Stimulated activated CD8-positive, alpha-beta memory T cell treated with anti-CD3 and anti-CD28 coated beads, Interleukin-4, amount 100 ng/mL, for 48 hours (primary cell): ENCODE results near the gene FKBP9.

ENCODE experiments used
- DNase-seq: peaks from one replicate; pipeline ENCODE4 v3.0.0-alpha.2; 2020

FKBP9 gene

DNA sequence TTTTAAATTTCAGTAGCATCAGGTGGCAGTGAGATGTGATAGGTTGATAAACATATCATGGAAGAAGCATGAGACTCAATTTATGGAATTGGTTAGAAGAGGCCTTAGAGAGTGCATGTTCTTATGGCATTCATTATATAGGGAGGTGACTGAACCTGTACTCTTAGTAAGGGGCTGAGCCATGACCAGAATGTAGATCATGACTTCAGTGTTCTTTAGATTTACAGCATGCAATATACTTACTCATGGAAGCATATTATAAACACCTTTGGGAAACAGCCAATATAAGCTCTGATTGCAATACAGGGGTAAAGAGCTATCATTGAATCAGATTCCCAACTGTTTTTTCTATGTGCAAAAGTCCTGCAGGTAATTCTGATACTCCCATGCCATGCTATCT lies 55.1 kb downstream of the FKBP9 start:
- DNase-seq = no peak

DNA sequence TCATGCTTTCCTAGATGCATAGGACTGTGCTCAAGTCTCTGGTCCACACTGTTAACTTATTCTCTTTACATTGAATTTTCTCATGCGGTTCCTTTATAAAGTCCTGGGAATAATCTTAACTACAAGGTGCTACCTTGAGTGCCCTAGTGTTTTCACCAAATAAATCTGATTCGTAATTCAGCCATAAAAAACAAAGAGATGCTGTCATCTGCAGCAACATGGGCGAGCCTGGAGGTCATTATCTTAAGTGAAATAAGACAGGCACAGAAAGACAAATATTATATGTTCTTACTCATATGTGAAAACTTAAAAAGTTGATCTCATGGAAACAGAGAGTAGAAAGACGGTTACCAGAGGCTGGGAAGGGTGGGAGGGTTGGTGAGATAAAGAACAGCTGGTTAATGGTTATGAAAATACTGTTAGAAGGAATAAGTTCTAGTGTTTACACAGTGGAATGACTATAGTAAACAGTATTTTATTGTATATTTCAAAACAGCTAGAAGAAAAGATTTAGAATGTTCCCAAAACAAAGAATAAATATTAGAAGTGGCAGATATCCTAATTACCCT lies 67.0 kb downstream of the FKBP9 start:
- no peak for DNase-seq

DNA sequence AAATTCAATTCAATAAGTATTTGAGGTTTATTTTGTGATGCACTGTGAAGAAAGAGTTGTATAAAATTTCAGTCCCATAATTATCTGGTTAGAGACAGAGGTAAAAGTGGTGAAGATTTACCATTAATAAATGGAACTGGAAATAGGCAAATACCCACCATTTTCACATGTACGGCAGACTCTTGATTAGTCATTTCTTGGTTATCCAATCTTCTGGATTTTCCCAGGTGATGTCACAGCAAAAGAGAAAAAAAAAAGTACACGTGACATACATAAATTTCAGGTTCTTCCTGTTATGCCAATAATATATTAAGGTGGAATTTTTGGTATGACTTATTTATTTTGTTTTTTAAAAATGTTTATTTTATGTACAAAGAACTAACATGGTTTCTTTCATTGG lies 78.5 kb downstream of the FKBP9 start:
- DNase-seq = no peak

DNA sequence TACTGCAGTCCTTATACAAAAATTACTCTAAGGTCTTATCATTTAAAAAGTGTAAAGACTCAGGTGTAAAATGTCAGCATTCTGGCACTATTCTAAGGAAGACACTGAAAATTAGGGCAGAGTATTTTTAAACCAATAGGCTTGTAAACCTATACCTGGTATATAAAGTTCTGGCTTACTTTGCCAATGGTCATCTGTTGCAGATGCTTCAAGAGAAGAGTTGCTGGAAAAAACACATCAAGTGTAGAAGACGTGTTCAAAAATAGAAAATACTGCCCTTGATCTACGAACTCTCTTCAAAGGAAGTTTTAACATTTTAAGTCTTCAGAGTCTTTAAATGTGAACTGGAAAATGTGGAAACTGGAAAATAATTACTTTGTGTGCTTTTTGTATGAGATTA lies 81.4 kb downstream of the FKBP9 start:
- no peak for DNase-seq

DNA sequence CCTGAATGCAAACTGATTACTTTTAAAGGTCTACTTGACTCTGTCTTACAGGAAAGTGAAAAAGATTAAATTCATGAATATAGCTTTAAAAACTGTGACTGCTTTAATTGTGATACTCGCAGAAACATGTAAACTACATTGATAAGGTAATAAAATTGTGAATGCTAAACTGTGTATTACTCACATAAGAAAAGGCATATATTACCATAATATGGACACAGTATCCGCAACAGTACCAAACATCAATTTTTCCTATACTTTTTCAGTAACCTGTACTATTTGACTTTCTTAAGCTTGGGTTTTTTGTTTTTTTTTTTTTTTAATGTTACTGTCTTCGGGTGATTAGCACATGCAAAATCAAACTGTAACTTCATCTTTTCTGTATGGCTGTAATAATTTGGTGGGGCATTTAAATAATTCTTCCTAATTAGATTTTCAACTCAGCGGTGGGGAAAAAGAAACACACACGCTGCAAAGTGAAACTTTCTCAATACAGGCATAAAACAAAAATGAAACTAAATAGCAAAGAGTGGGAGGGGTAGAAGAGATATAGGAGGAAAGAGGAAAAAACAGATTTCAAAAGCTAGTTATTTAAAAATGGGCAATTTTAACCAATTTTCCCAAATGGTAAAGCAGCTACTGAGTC lies 82.1 kb downstream of the FKBP9 start:
- no peak for DNase-seq

DNA sequence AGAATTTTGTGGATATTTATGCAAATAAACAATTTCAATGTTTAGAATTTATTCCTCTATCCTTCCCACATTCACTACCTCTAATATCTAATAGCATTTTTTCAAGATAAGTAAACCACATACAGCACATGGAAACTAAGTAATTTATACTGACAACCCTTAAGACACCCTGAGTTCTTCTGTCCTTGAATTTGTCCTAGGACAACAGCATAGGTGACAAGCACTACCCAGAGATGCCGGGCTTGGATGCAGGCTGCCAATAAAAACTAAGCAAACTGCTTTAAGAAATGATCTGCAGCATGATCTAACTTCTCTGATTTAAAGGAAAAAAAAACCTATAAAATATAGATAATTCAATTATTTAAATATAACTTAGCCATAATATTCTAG lies 82.7 kb downstream of the FKBP9 start:
- DNase-seq = no peak

DNA sequence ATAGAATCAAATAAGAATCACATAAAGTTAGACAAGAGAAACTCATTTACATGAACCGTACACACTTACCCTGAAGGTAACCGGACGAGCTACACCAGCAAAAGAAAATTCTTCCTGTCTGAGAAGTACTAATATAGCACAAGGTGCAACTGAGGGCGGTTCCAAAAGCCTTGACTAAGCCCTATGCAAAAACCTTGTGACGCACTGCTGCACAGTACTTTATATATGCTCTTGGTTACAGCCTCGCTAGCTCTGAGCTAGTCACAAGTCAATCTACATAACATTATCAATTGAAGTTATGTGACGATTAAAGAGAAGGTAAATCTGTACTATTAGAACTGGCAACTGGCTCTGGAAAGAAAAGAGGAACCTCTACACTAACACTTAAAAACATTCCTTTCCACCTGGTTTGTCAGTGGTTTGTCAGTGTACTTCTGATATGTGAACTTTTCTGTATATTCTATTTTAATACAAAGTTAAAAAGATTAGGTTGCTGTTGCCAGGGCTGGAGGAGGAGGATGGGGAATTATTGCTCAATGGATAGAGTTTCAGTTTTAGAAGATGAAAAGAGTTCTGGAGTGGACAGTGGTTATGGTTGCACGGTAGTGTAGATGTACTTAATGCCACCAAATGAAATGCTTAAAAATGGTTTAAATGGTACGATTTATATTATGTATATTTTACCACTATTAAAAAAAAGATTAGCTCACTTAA lies 83.7 kb downstream of the FKBP9 start:
- peak; percentile 58 for DNase-seq

DNA sequence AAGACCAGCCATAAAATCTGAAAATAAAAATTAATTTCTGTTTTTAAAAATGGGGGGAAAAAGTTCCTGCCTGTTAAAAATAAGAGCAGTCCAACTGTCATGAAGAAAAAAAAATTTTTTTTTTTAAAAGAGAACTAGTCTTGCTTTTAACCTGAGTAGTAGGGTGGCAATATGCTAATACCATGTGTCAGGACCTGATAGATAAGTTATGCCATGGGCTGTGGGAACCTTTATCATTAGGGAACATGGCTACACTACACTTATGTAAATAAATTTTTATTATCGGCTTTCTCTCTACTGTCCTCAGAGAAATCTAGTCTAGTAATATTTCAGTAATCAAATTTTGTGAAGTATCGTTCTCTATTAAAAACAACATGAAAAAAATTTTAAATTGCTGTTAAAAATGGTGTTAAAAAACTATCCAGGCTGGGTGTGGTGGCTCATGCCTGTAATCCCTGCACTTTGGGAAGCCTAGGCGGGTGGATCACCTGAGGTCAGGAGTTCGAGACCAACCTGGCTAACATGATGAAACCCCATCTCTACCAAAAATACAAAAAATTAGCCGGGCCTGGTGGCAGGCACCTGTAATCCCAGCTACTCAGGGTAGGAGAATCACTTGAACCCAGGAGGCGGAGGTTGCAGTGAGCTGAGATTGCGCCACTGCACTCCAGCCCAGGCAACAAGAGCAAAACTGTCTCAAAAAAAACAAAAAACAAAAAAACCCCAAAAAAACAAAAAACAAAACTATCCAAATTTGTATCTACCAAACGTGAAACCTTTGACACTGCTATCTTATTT lies 84.6 kb downstream of the FKBP9 start:
- no peak for DNase-seq

DNA sequence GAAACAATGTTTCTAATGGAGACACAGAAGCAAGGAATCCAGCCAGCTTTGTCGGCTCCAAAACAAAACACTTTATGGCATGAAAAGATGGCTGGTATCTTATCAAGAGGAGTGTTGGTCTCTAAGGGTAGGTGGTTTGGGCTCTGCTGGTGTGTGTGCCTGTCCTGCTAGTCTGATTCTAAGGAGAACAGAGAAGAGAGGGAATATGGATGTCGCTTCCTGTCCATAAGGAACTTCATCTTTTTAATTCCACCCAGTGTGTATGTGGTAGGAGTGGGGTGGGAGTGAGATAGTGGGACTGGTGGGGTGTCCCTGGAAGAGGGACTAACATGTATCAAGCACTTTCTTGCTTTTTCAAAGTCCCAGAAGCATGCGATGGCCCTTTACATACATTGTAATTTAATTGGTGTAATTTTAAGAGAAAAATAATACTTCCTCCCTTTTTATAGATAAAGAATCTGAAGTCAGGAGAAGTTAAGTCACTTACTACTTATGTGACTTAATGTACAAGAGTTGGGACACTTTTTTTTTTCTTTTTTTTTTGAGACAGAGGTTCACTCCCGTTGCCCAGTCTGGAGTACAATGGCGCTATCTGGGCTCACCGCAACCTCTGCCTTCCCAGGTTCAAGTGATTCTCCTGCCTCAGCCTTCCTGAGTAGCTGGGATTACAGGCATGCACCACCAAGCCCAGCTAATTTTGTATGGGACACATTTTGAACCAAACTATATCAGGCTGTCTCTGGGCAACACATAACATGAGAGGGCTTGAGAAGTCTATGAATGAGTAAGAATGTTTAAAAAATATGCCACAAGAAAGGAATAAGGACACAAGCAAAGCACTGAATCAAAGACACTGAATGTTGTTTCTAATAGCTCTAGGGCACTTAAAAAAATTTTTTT lies 86.5 kb downstream of the FKBP9 start:
- no peak for DNase-seq

DNA sequence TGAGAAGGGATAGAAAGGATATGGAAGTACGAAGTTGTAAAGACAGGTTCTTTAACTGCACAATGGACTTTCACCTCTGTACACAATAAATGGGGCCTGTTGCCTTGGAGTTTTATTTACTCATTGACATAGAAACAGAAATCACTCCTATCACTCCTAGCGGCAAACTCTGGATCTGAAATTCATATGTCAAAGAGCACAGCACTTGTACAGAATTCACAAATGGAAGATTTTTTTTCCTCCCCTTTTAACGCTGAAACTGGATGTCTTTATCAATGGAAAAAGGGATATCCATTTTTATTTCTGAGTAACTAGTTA lies 87.1 kb downstream of the FKBP9 start:
- DNase-seq = no peak

DNA sequence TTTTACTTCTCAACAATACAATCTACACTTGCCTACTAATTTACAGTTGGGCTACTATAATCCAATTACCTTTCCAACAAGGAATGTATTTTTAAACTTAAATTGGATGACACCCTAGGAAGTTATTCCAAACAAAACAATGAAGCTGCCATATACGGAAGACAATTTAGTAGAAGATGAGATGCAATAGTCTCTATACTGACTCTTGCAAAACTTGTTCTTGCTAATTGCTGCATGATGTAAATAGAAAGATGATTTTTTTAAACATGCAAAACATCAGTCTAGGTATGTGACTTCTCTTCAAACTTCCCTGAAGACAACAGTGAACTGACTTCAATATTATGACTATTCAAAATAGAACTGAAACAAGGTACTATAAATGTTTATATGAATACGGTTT lies 87.7 kb downstream of the FKBP9 start:
- no peak for DNase-seq

DNA sequence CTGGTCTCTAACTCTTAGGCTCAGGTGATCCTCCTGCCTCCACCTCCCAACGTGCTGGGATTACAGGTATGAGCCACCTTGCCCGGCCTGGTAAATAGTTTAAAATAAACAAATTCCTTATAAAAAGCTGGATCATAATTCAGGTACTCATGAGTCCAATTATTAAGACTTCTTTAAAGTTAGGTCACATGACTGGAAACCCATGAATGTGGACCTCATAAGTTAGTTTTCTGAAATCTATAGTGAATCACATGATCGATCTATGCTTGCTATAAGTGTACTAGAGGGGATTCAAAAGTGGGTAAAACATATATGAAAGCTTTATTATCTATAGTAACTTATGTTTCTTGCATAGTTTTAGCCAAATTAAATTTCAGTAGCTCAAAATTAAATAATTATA lies 91.0 kb downstream of the FKBP9 start:
- no peak for DNase-seq

DNA sequence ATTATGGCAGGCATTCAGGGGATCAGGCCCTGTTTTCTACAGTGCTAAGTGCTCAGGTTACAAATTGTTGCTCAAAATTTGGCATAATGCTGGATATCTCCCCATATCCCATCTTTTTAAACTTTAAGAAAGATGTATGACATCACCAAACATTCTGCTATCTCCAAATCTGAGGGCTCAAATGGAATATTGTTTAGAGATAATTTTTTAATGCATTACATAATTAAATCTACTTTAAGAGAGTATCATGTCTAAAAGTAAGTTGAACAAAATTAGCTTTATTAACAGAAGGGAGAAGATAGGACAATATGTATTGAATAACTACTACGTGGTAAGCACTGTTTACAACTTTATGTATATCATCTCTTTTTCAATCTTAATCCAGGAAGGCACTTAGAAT lies 91.5 kb downstream of the FKBP9 start:
- DNase-seq = no peak

DNA sequence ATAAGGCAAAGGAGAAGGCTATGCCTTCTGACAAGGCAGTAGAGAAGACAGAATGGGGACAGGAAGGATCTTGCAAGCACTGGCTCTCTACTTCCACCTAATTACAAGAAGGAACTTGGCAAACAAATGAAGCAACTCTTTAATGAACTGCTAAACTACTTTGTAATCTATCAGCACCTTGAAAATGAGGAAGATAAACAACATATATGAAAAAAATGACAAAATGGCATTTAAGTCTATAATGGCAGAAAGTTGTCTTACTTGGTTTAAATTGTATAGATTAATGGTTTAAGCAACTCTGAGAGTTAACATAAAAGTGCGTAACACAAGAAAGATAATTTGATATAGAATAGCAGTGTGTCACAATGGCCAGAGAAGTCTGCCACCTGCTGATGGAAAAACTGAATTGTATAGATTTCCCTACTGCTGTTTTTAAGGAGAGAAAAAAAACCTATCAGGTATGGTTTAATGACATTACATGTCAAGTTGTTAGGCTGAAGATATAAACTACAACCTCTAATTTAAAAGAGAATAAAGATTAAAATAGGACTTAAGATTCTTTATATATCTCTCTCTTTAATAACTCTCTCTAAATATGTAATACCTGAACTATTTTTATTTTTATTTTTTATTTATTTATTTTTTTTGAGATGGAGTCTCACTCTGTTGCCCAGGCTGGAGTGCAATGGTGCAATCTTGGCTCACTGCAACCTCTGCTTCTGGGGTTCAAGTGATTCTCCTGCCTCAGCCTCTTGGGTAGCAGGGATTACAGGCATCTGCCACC lies 93.5 kb downstream of the FKBP9 start:
- no peak for DNase-seq

DNA sequence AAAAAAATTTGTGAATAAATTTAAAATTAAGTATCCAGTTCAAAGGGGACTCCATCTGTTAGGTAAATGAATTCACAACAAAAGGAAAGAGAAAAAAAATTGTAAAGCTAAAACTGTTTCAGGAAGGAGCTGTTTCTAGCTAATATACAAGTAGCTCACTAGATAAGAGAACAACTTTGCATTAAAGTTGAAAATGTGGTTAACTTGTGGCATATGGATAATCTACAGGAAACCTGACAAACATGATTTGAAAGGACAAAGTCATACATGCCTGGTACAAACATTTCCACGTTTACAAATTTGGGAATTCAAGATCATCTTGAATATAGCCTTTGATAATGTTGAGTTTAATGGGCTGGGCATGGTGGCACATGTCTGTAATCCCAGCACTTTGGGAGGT lies 96.5 kb downstream of the FKBP9 start:
- DNase-seq = no peak

DNA sequence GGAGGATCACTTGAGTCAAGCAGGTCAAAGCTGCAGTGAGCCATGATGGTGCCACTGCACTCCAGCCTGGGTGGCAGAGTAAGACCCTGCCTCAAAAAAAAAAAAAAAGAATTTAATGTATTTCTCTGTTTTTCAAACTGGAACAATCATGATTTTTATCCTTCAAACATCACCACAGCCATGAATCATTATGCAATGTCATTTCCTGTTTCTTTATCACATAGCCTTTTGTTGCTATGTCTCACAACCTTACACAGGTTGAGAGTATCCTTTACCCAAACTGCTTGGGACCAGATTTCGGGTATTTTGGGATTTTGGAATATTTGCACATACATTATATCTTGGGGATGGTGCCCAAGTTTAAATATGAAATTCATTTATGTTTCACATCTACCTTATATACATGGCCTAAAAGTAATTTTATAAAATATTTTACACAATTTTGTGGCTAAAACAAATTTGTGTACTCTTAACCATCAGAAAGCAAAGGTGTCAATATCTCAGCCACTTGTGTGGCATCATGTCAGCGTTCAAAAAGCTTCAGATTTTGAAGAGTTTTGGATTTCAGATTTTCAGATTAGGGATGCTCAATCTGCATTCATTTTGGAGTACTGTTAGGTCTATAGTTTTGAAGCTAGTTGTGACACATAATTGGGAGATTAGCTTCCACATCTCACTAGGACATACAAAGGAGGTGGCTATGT lies 97.2 kb downstream of the FKBP9 start:
- no peak for DNase-seq

DNA sequence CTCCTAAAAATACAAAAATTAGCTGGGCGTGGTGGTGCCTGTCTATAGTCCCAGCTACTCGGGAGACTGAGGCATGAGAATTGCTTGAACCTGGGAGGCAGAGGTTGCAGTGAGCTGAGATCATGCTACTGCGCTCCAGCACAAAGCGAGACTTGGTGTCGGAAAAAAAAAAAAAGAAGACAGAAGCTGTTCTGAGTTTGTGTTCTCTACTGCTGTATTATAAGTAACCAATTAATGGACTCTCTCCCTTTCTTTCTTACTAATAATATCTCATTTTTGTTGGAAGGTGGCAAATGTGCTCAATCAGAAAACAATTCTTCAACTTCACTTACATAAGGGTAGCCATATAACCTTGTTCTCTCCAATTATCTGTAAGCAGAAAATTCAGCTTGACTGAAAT lies 97.9 kb downstream of the FKBP9 start:
- DNase-seq = no peak
